ENCODE results near the gene TREX2. TPM values are rescaled to one million over a fixed set of nuclear protein-coding genes. Genes with fewer than 3 reads are reported as not detected.

Gene TREX2
- total and polyA plus RNA-seq, 2 experiments from 2014 or later: 0.81 to 1.7 TPM

- H3K79me2 ChIP-seq (replicated peaks; ENCODE audit: insufficient read depth): no peaks in the 10 kb centered on the region
- DNase-seq (ENCODE audit: low spot score) (no peak), ATAC-seq (no peak)
- Mint-ChIP-seq H3K4me1 (no peaks in the 10 kb centered on the region), H3K4me3 (no peak overlapping the region), H3K27ac (no peak overlapping the region), H3K27me3 (ENCODE audit: insufficient read depth, low read depth, poor library complexity) (peaks cover 1% of the 10 kb centered on the region), H3K9me3 (no peaks in the 10 kb centered on the region), H3K36me3 (ENCODE audit: low read depth) (no peaks in the 10 kb centered on the region)
- H2AFZ ChIP-seq: no peak overlapping the region
- TF ChIP-seq, protein P1, sequence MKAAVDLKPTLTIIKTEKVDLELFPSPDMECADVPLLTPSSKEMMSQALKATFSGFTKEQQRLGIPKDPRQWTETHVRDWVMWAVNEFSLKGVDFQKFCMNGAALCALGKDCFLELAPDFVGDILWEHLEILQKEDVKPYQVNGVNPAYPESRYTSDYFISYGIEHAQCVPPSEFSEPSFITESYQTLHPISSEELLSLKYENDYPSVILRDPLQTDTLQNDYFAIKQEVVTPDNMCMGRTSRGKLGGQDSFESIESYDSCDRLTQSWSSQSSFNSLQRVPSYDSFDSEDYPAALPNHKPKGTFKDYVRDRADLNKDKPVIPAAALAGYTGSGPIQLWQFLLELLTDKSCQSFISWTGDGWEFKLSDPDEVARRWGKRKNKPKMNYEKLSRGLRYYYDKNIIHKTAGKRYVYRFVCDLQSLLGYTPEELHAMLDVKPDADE (IDR thresholded peaks at IDR 0.05): no peak
- TF ChIP-seq ZNF462 (CRISPR knock-in tag; IDR thresholded peaks at IDR 0.05) (no peak), NANOG (IDR thresholded peaks at IDR 0.05; ENCODE audit: borderline replicate concordance) (no peak), ZNF114 (CRISPR knock-in tag; IDR thresholded peaks at IDR 0.05) (no peak), EZH2phosphoT487 (IDR thresholded peaks at IDR 0.05; ENCODE audit: unreplicated experiment) (no peak), CREB1 (CRISPR knock-in tag; IDR thresholded peaks at IDR 0.05; ENCODE audit: low read depth) (no peak), POLR2AphosphoS5 (IDR thresholded peaks at IDR 0.05; ENCODE audit: low read depth) (no peak), ZNF331 (CRISPR knock-in tag; IDR thresholded peaks at IDR 0.05; ENCODE audit: low read depth) (no peak), EZH2 (IDR thresholded peaks at IDR 0.05; ENCODE audit: low read depth, unreplicated experiment) (no peak), STAT1 (IDR thresholded peaks at IDR 0.05; ENCODE audit: unreplicated experiment) (no peak), CTCF (conservative IDR thresholded peaks at IDR 0.05; ENCODE audit: low read depth in 2 of 2) (no peak), JUNB (IDR thresholded peaks at IDR 0.05; ENCODE audit: unreplicated experiment) (no peak)
- TF ChIP-seq, protein P2, sequence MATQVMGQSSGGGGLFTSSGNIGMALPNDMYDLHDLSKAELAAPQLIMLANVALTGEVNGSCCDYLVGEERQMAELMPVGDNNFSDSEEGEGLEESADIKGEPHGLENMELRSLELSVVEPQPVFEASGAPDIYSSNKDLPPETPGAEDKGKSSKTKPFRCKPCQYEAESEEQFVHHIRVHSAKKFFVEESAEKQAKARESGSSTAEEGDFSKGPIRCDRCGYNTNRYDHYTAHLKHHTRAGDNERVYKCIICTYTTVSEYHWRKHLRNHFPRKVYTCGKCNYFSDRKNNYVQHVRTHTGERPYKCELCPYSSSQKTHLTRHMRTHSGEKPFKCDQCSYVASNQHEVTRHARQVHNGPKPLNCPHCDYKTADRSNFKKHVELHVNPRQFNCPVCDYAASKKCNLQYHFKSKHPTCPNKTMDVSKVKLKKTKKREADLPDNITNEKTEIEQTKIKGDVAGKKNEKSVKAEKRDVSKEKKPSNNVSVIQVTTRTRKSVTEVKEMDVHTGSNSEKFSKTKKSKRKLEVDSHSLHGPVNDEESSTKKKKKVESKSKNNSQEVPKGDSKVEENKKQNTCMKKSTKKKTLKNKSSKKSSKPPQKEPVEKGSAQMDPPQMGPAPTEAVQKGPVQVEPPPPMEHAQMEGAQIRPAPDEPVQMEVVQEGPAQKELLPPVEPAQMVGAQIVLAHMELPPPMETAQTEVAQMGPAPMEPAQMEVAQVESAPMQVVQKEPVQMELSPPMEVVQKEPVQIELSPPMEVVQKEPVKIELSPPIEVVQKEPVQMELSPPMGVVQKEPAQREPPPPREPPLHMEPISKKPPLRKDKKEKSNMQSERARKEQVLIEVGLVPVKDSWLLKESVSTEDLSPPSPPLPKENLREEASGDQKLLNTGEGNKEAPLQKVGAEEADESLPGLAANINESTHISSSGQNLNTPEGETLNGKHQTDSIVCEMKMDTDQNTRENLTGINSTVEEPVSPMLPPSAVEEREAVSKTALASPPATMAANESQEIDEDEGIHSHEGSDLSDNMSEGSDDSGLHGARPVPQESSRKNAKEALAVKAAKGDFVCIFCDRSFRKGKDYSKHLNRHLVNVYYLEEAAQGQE (IDR thresholded peaks at IDR 0.05; ENCODE audit: unreplicated experiment): no peak
- no peak overlapping the region for H3K4me3 ChIP-seq
- no peak overlapping the region for H3K27ac ChIP-seq (ENCODE audit: low read depth)
- H3K36me3 ChIP-seq (ENCODE audit: insufficient read depth): no peaks in the 10 kb centered on the region
- no peak overlapping the region for H3K4me2 ChIP-seq
- H3K9me2 ChIP-seq (ENCODE audit: insufficient read depth): no peaks in the 10 kb centered on the region
- H3K4me1 ChIP-seq (ENCODE audit: insufficient read depth): no peaks in the 10 kb centered on the region
- no peaks in the 10 kb centered on the region for H3F3A ChIP-seq (replicated peaks; ENCODE audit: low read depth)
- no peaks in the 10 kb centered on the region for H4K20me1 ChIP-seq (replicated peaks; ENCODE audit: insufficient read depth)
- no peaks in the 10 kb centered on the region for H3K27me3 ChIP-seq (ENCODE audit: insufficient read depth)
Measured at GRCh38 chrX:153448556-153449367, 2.9 kb upstream of the TREX2 start.

All from GM23338 (cell line).